HG03045 (cell line): ENCODE results near the gene MRPL41.
"Not testable (repeated sequence)": the region's sequence is repeated elsewhere in the genome, so short reads cannot be mapped to it uniquely, and the experiment has no call there.

Source experiments
- ATAC-seq: cut with Tn5 transposase; IDR thresholded peaks from one replicate; pipeline ENCODE4 v1.9.1; 2021; ENCODE audit warnings: mild to moderate bottlenecking, moderate library complexity; ENCODE audit not compliant: unreplicated experiment

MRPL41 gene

DNA sequence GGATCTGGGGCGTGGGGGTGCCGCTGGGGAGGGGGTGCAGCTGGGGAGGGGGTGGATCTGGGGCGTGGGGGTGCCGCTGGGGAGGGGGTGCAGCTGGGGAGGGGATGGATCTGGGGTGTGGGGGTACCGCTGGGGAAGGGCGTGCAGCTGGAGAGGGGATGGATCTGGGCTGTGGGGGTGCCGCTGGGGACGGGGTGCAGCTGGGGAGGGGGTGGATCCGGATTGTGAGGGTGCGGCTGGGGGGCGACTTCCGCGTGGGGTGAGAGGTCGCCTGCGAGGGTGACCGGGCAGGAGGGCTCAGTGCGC is 768 bp upstream of the MRPL41 start:
- ATAC-seq: not testable (repeated sequence)

DNA sequence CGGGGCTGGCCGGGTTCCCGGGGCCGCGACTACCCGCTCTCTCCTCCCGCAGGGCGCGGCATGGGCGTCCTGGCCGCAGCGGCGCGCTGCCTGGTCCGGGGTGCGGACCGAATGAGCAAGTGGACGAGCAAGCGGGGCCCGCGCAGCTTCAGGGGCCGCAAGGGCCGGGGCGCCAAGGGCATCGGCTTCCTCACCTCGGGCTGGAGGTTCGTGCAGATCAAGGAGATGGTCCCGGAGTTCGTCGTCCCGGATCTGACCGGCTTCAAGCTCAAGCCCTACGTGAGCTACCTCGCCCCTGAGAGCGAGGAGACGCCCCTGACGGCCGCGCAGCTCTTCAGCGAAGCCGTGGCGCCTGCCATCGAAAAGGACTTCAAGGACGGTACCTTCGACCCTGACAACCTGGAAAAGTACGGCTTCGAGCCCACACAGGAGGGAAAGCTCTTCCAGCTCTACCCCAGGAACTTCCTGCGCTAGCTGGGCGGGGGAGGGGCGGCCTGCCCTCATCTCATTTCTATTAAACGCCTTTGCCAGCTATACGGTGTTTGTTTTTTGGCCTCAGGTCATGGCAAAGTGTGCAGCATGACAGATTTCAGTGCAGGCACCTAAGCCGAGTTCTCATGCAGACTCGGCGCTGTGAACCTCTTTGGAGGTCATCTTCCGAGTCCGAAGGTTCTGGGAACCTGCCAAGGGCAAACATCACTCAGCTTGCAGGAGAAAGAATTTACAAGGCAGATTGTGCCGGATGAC is 516 bp downstream of the MRPL41 start:
- ATAC-seq: peak; percentile 7

DNA sequence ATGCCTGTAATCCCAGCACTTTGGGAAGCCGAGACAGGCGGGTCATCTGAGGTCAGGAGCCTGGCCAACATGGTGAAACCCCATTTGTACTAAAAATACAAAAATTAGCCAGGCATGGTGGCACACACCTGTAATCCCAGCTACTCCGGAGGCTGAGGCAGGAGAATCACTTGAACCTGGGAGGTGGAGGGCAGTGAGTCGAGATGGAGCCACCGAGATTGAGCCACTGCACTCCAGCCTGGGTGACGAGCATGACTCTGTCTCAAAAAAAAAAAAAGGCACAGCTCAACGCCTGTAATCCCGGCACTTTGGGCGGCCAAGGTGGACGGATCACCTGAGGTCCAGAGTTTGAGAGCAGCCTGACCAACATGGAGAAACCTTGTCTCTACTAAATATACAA is 2.0 kb downstream of the MRPL41 start:
- ATAC-seq: not testable (repeated sequence)

DNA sequence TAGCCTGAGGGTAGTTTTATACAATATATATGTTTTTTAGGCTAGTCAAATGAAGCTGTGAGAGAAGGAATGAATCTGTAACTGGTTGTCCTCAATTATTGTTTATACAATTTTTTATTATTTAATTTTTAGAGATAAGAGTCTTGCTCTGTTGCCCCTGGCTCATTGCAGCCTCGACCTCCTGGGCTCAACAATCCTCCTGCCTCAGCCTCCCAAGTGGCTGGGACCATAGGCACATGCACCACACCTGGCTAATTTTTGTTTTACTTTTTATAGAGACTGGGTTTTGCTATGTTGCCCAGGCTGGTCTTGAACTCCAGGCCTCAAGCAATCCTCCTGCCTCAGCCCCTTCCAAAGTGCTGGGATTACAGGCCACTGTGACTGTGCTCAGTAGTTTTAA is 2.7 kb downstream of the MRPL41 start:
- no peak for ATAC-seq

DNA sequence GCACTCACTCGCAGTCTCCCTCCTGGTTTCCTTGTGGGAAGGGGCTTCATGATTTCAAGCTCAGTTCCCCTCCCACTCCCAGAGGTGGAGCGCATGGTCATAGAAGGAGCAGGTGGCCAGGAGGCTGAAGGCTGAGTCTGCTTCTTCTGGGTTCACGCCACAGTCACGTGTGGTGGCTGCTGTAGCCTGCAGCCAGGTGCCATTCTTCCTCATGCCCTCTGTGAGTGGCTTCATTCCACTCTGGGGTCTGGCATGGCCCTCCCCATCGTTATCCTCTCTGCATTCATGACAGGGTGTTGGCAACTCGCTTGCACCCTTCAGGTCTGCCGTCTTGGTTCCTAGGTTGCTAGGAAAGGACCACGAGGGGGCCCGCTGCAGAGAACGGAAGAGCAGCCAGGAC is 3.5 kb downstream of the MRPL41 start:
- no peak for ATAC-seq

DNA sequence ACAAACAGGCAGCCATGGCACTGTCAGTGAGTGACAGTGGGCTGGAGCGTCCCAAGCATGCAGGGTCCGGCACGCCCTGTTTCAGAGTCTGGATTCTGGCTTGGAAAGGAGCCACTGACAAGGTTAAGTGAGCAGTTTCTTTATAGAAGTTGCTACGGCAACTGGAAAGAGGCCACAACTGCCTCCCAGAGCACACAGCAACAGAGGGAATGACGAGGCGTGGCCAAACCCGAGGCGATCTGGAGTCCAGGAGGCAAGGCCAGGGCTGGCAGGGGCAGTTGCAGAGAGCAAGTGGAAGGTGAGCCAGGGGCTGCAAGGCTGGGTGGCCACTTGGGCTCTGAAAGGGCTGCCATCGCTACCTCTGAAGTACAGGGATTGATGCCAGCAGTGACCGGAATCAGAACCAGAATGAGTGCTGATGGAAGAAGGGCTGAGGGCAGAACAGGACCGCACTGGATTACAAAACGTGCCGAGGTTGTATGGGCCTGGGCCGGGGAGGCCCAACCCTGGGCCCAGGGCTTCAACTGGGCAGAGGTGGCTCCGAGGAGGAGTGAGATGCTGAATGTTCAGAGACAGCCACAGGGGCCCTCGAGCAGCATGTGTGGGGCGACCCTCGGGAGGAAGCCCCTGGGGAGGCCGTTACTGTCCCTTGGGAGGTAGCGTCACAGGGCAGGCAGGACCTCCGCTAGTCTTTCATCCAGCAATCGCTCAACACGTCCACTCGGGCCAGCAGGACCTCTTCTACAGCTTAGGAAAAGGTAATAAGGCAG is 4.6 kb downstream of the MRPL41 start:
- no peak for ATAC-seq

DNA sequence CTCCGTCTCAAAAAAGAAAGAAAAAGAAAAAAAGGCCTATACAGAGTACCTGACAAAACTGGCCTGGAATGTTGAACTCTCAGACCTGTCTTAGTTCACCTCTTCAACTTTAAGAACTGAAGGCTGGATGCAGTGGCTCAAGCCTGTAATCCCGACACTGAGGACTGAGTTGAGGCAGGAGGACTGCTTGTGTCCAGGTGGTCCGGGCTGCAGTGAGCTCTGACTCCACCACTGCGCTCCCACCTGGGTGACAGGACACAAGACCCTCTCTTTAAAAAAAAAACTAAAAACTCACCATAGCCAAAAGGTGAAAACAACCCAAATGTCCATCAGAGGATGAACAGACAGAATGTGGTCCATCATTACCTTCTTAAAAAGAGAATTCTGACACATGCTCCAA is 6.4 kb downstream of the MRPL41 start:
- ATAC-seq: no peak

DNA sequence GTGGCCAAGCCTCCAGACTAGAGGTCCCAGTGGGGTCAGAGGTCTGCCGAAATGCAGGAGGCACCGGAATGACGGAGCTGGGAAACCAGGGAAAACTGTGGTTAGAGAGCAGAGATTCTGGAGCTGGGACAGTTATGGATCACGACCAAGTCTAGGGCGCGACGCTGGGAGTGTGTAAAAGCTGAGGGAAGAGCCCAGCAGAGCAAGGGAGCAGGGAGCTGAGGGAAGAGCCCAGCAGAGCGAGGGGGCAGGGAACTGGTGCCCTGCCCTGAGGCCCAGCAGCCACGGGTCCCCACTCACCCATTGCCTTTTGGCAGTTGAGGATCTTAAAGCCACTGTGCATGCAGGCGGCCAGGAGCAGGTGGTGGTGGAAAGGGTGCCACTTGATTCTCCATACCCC is 12.5 kb downstream of the MRPL41 start:
- ATAC-seq: no peak

DNA sequence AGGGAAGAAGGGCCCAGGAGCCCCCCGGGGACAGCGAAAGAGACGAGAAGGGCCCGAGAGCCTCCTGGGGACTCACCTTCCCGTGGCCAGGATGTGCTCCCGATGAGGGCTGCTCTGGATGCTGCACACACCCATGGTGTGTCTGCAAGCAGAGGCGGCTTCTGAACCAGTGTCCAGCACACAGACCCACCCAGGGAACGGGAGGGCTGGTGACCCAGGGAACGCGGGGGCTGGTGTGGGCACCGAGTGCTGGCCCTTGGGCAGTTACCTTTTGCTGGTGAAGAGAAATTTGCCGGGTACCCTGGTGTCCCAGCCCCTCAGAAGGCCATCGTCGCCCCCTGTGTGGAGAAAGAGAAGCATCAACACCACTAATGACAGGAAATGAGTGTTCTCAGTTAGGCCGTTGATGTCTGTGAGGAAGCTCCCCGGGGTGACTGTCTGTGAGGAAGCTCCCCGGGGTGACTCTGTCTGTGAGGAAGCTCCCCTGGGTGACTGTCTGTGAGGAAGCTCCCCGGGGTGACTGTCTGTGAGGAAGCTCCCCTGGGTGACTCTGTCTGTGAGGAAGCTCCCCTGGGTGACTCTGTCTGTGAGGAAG is 13.2 kb downstream of the MRPL41 start:
- no peak for ATAC-seq

DNA sequence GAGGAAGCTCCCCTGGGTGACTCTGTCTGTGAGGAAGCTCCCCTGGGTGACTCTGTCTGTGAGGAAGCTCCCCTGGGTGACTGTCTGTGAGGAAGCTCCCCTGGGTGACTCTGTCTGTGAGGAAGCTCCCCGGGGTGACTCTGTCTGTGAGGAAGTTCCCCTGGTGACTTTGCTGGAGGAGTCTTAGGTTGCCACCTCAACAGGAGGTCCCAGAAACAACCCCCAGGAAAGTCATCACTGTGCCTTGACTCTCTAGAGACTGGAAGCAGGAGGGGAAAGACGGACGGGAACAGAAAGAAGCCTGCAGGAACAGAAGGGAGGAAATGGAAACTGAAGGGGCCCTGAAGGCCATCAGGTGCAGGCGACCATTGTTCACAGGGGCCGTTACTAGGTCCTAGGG is 16.8 kb downstream of the MRPL41 start:
- not testable (repeated sequence) for ATAC-seq

DNA sequence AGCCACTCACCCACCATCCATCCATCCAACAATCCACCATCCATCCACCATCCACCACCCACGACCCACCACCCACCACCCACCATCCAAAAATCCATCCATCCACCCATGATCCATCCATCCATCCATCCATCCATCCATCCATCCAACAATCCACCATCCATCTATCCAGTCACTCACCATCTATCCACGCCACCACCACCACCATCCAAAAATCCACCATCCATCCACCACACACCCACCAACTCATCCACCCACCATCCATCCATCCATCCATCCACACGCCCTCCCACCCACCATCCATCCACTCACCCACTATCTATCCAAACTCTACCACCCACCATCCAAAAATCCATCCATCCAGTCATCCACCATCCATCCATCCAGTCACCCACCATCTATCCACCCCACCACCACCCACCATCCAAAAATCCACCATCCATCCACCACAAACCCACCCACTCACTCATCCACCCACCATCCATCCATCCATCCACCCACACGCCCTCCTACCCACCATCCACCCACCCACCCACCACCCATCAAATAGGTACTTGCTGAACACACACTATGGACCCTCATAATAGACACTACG is 18.0 kb downstream of the MRPL41 start:
- ATAC-seq: no peak

DNA sequence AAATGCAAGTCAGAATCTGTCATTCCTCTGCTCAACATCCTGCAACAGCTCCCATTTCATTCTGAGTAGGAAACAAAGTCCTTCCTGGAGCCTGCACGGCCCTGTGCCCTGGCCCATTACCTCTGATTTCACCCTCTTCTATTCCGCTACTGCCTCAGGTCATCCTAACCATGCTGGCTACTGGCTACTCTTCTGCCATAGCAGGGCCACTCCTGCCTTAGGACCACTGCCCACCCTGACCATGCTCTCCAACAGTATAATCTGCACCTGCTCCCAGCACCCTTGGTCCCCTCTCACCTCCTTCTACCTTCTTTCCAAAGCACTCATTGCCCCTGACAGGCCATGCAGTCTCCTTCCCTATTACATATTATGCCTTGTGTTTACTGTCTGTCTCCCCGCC is 18.9 kb downstream of the MRPL41 start:
- ATAC-seq: no peak

DNA sequence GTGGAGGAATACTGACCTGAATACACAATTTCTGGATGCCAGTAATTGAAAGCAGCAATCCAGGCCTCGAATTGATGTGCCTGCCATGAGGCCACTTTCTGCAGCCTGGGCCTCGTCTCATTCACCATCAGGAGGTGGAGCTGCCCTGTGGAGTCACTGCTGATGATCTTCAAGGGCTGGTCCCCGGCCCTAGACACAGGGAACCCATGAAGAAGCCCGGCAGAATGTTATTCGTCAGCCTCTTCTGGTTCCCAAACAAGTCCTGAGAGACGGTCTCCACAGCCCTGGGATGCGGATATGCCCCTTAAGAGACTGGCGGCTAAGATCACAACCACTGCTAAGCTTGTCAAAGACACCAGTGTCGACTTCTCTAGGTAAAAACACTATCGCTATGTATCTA is 22.5 kb downstream of the MRPL41 start:
- no peak for ATAC-seq

DNA sequence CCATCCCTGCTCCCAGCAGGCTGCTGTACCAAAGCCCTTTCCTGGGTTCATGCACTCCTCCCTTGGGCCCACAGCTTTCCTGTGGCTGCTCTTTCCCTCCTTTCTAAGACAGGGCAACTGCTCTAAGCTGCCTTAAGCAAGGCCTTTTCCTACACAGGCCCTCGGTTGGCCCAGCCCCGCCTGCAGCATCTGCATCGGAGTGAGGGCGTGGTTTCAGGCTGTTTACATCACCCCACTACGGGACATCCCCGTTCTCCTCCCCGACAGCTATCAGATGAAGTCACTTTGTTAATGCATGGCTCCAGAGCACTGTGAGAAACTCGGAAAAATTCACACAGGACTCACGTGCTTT is 23.7 kb downstream of the MRPL41 start:
- no peak for ATAC-seq

DNA sequence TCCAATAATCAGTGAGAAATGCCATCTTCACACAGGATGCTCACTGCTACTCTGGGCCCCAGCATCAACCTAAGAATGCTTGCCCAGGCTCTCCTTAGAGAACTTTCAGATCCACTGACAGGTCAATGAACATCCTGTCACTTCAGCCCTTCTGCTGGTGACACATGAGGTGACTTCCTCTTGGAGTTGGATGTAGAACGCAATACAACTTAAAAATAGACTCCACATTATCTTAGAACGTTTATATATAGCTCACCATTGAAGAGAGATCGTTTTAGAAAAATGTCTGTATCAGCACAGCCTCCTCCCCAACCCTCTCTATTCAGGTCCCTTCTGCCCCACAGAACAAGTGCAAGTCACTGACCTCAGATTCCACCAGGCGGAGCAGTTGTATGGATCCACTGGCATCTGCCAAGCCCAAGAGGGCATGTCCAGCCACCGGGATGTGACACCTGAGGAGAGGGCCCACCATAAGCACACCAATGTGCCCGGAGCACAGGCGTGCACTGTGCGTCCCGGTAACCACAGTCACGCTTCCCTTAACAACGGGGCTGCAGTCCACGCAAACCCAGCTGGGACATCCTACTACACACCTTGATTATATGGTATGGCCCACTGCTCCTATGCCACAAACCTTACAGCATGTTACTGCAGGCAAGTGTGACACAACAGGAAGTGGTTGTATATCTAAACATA is 24.2 kb downstream of the MRPL41 start:
- no peak for ATAC-seq

DNA sequence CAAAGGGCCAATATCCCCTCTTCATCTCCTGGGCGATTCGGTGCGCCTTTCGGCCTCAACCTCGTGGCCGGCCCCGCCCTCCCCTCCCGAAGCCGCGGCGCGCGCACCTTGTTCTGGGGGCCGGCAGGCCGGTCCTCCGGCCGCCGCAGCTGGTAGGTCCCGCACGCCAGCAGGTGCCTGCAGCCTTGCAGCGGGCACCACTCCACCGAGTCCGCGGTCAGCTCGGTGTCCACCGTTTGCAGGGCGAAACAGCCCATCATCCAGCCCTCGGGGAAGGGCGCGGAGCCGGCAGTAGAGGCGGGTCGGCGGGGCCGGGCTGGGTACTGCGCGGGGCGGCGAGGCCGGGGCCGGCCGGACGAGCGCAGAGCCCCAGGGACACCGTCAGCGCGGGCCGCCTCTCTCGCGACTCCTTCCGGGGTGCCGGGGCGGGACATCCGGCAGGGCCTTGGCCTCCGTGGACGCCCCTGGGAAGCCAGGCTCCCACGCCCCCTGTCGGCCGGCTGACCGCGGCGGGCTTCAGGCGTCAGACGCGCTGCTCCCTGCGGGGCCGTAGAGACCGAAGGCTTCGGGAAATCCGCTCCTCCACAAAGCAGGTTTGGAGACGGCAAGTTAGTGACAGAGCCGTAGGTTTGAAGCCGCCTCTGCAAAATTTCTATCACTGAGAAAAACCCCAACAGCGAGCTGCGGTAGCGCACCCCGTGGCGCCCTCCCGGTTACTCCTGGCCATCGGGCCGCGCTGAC is 27.0 kb downstream of the MRPL41 start, which contains the start of gene DPH7:
TSS of gene DPH7 (minus strand) at position 408 of the 741 bp plus-strand sequence. CDS start at position 260, 148 bp downstream.
- ATAC-seq: peak; percentile 85

DNA sequence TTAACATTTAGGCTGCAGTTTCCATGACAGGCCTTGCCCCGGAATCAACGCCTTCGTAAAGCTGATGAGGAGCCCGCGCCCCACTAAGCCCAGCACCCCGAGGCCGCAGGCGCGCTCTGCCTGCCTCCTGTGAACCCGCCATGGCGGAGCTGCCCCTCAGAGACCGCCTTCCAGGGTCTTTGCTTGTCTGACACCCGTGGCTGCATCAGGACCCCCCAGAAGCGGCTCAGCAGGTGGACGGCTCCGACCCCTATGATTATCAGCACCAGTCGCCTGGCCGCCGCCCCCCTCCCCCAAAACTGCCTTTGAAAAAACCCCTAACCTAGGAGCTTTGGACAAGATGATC is 27.6 kb downstream of the MRPL41 start:
- no peak for ATAC-seq

DNA sequence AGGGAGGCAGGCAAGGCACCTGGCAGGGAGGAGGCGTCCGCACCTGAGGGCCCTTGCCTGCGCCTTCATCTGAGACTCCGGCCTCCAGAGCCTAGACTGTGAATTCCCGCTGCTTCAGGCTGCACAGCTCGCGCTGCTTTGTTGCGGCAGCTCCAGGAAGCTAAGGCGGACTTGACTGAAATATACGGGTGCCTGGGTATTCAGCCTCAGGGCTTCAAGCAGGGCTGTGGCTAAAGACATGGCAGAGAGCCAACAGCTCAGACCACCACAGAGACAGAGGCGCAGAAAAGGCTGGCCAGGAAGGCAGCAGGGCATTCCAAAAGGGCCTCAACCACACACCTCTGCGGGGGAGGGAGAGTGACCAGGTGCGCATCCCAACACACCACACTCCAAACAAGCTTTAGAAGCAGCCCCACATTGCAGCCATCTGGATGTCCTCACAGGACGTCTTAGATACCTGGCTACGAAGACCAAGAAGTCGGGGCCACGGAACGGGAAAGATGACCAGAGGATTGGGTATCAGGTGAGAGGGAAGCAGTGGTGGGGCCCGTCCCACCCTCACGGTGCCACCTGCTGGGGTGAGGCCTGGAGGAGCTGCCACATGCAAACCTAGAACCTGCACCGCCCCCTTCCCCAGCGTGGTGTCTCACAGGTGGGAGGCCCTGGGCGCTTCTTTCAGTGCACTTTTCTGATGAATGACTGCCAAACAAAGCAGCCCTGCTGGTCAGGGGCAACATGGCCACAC is 28.7 kb downstream of the MRPL41 start:
- no peak for ATAC-seq

DNA sequence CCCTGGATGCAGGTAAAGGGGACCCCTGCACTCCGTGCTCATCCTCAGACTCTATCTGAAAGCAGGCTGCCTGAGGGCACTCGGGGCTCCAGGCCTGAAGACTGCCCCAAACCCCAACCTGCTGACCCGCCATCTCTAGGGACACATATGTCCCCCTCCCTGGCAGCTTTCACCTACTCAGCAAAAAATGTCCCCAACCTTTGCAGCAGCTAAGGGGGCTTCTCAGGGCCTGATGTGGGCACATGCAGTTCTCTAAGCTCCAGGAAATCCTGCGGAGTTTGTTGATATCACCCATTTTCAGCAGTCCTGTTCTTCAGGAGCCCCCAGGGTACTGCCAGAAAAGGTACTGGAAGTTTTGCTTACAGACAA is 29.3 kb downstream of the MRPL41 start:
- no peak for ATAC-seq
